K562 (cell line): Measurements from ENCODE around the gene AREL1. TPM values are rescaled to one million over a fixed set of nuclear protein-coding genes. Genes with fewer than 3 reads are reported as not detected.

Experiments
- CUX1 ChIP-seq: fragments of 200-800 bp; sonication (Bioruptor generic); IDR thresholded peaks from 2 replicates; pipeline ENCODE4 v1.6.1; 2016; ENCODE audit warnings: missing genetic modification characterization, missing compliant biosample characterization
- DACH1 ChIP-seq: fragments of 450-650 bp; IDR thresholded peaks from 2 replicates; pipeline ENCODE4 v1.6.1; 2018; ENCODE audit not compliant: partially characterized antibody
- ELF4 ChIP-seq: fragments of 450-650 bp; formaldehyde crosslinking; IDR thresholded peaks from 2 replicates; pipeline ENCODE4 v1.4.0; 2022; ENCODE audit warnings: missing genetic modification characterization
- FOXK2 ChIP-seq, 2 experiments: fragments of 450-650 bp; IDR thresholded peaks in 1 of 2; conservative IDR thresholded peaks in 1 of 2; 2 replicates each; pipeline ENCODE4 v1.6.1; 2016; ENCODE audit warnings: low read depth in 2 of 2, mild to moderate bottlenecking in 1 of 2
- HNRNPUL1 ChIP-seq: fragments of 200-400 bp; formaldehyde crosslinking; IDR thresholded peaks from 2 replicates; pipeline ENCODE4 v1.6.1; 2017; ENCODE audit warnings: low read length
- MNT ChIP-seq, 2 experiments: fragments of 450-650 bp; conservative IDR thresholded peaks; 2 replicates each; pipeline ENCODE4 v1.6.1; 2017; ENCODE audit warnings: mild to moderate bottlenecking in 2 of 2, moderate library complexity in 2 of 2
- MTA1 ChIP-seq: fragments of 450-650 bp; IDR thresholded peaks from 2 replicates; pipeline ENCODE4 v1.6.1; 2017; ENCODE audit warnings: borderline replicate concordance
- MYBL2 ChIP-seq, 2 experiments: fragments of 450-650 bp in 1 of 2; sonication (generic) in 1 of 2; formaldehyde crosslinking in 1 of 2; IDR thresholded peaks; 2 replicates each; pipeline versions ENCODE4 v1.6.1 to v1.8.1; 2017 to 2022; ENCODE audit warnings: borderline replicate concordance in 1 of 2, inconsistent platforms in 1 of 2, low read depth in 1 of 2, mild to moderate bottlenecking in 1 of 2, missing genetic modification reagents in 1 of 2, moderate library complexity in 1 of 2
- SNIP1 ChIP-seq: fragments of 450-650 bp; IDR thresholded peaks from 2 replicates; pipeline ENCODE4 v1.7.1; 2017; ENCODE audit warnings: low read depth, mild to moderate bottlenecking
- SNRNP70 ChIP-seq: fragments of 200-400 bp; formaldehyde crosslinking; optimal IDR thresholded peaks from 2 replicates; pipeline ENCODE3; 2017; ENCODE audit warnings: low read depth, low read length
- STAT5A ChIP-seq: IDR thresholded peaks from 2 replicates; pipeline ENCODE4 v1.6.1; 2012; ENCODE audit warnings: low read length, inconsistent platforms, borderline replicate concordance
- TAF1 ChIP-seq: IDR thresholded peaks from 2 replicates; pipeline ENCODE4 v1.6.1; 2011; ENCODE audit warnings: mild to moderate bottlenecking, low read length, moderate library complexity; ENCODE audit not compliant: insufficient read depth, control insufficient read depth, severe bottlenecking; ENCODE audit errors: extremely low read depth
- TAF9B ChIP-seq: fragments of 450-650 bp; IDR thresholded peaks from 2 replicates; pipeline ENCODE4 v1.6.1; 2018; ENCODE audit warnings: mild to moderate bottlenecking; ENCODE audit not compliant: partially characterized antibody
- ZC3H11A ChIP-seq: IDR thresholded peaks from 2 replicates; pipeline ENCODE4 v1.6.1; 2012; ENCODE audit warnings: low read depth, low read length, improper control_type of control experiment
- ZFP91 ChIP-seq: sonication (generic); formaldehyde crosslinking; IDR thresholded peaks from 2 replicates; pipeline ENCODE4 v1.8.0; 2022; ENCODE audit warnings: mild to moderate bottlenecking, missing genetic modification reagents
- ZNF395 ChIP-seq: fragments of 200-800 bp; sonication (Bioruptor generic); IDR thresholded peaks from 2 replicates; pipeline ENCODE4 v1.6.1; 2017; ENCODE audit warnings: missing genetic modification characterization, missing compliant biosample characterization
- polyA plus RNA-seq, 8 experiments: library from polyadenylated mRNA; depleted of rRNA in 4 of 8; stranded (reverse) in 5 of 8; unstranded in 3 of 8; fragments of >200 nt; fragmentation: Nextera tagmentation in 2 of 8; fragmentation: Illumina TruSeq in 1 of 8; extraction: Ambion mirVana in 2 of 8; extraction: Trizol in 1 of 8; gene quantifications; 2 replicates each; pipeline versions ENCODE4 v1.2.1 to v1.2.3, GENCODE V29; 2011 to 2014; ENCODE audit warnings: inconsistent platforms in 1 of 8, missing spikeins in 1 of 8
- total RNA-seq, 7 experiments: library from RNA; depleted of rRNA in 6 of 7; stranded (reverse); fragments of >200 nt in 6 of 7; fragmentation: Illumina TruSeq in 2 of 7; extraction: Trizol in 2 of 7; gene quantifications; 2 replicates each; pipeline versions ENCODE4 v1.2.1 to v1.2.3, GENCODE V29; 2011 to 2021; ENCODE audit warnings: low replicate concordance in 1 of 7

The AREL1 gene
- total and polyA plus RNA-seq, 9 of the 15 experiments (the other 6 are each of a cell fraction or from before 2014, with no cell fraction given): 6.0 to 24.8 (median 16.6) TPM

- TF ChIP-seq CUX1 (CRISPR knock-in tag) (no peak), MTA1 (peak; percentile 97), STAT5A (no peak), FOXK2 (conservative IDR thresholded peaks at IDR 0.05 in 1 of 2, IDR thresholded peaks at IDR 0.05 in 1 of 2; ENCODE audit: low read depth in 2 of 2) (peak; percentile 88 to 91), HNRNPUL1 (no peak), SNRNP70 (no peak), ZC3H11A (no peak), ZNF395 (CRISPR knock-in tag) (peak; percentile 90), MYBL2 (IDR thresholded peaks at IDR 0.05; ENCODE audit: low read depth) (no peak), MYBL2 (CRISPR knock-in tag; IDR thresholded peaks at IDR 0.05; ENCODE audit: borderline replicate concordance) (no peak), ZFP91 (CRISPR knock-in tag) (no peak), TAF1 (peak; percentile 63), TAF9B (peak; percentile 64), MNT (conservative IDR thresholded peaks at IDR 0.05) (peak; percentile 73 to 89), SNIP1 (no peak), ELF4 (CRISPR knock-in tag) (0 out of 2 replicates have a peak, but pooled peaks have one; percentile 65), DACH1 (no peak)
Observed at GRCh38 chr14:74712499-74713394, at the start of gene AREL1, which contains the start of gene FCF1 (continued).
